LHCN-M2 (cell line): ENCODE results near the gene SEC16A. TPM values are rescaled to one million over a fixed set of nuclear protein-coding genes. Genes with fewer than 3 reads are reported as not detected.

Experiments used
- DNase-seq: peaks from one replicate; pipeline ENCODE4 v3.0.0-alpha.2; 2012; ENCODE audit warnings: low read depth
- total RNA-seq: library from RNA; depleted of rRNA; stranded (reverse); fragments of >200 nt; gene quantifications from 2 replicates; pipeline ENCODE4 v1.2.3, GENCODE V29; 2014; rRNA removed

SEC16A gene
- total RNA-seq, 1 experiment from 2014 or later = 28.9 TPM

GRCh38 chr9:136401173-136401922 is 81.5 kb downstream of the SEC16A start:
- peak; percentile 21 for DNase-seq

GRCh38 chr9:136400038-136400834 is 82.6 kb downstream of the SEC16A start, which contains the start of gene SNAPC4:
TSS of gene SNAPC4 (minus strand) at chr9:136400170. CDS start at chr9:136398428, 1,742 bp downstream.
- DNase-seq = peak; percentile 79

- no peak for DNase-seq
Measured at GRCh38 chr9:136399176-136400037, 83.4 kb downstream of the SEC16A start.

GRCh38 chr9:136398286-136398685 is 84.6 kb downstream of the SEC16A start:
- DNase-seq = no peak

- DNase-seq = no peak
Measured at GRCh38 chr9:136397643-136398042, 85.2 kb downstream of the SEC16A start.

GRCh38 chr9:136396219-136396515 is 86.7 kb downstream of the SEC16A start:
- DNase-seq = no peak

- no peak for DNase-seq
Measured at GRCh38 chr9:136395345-136396218, 87.3 kb downstream of the SEC16A start.

GRCh38 chr9:136395020-136395340 is 87.9 kb downstream of the SEC16A start:
- no peak for DNase-seq

- no peak for DNase-seq
Measured at GRCh38 chr9:136394312-136395019, 88.4 kb downstream of the SEC16A start.

- DNase-seq = no peak
Measured at GRCh38 chr9:136393531-136393930, 89.3 kb downstream of the SEC16A start.

GRCh38 chr9:136392538-136393449 is 90.0 kb downstream of the SEC16A start:
- DNase-seq = no peak

- no peak for DNase-seq
Measured at GRCh38 chr9:136391737-136392537, 90.9 kb downstream of the SEC16A start.

Other genes starting within 250 kb of the SEC16A start
- gene QSOX2, start 237.2 kb downstream of the SEC16A start, total RNA-seq = 17.9 and 20.9 TPM in 2 replicates
- not detected in 2 replicates for gene CCDC187, start 178.9 kb downstream of the SEC16A start, total RNA-seq
- 34.1 and 34.4 TPM in 2 replicates for gene GPSM1, start 155.5 kb downstream of the SEC16A start, total RNA-seq
- gene DNLZ, start 119.3 kb downstream of the SEC16A start, total RNA-seq = 51.2 and 52.0 TPM in 2 replicates
- gene CARD9, start 109.4 kb downstream of the SEC16A start, total RNA-seq = 0.19 and 0.86 TPM in 2 replicates
- gene SNAPC4, start 82.9 kb downstream of the SEC16A start, total RNA-seq = 9.2 and 9.4 TPM in 2 replicates
- gene ENTR1, start 72.4 kb downstream of the SEC16A start, total RNA-seq = 66.4 and 66.5 TPM in 2 replicates
- gene PMPCA, start 72.4 kb downstream of the SEC16A start, total RNA-seq = 46.9 and 54.2 TPM in 2 replicates
- 13.5 and 14.2 TPM in 2 replicates for gene INPP5E, start 43.2 kb downstream of the SEC16A start, total RNA-seq
- gene NOTCH1, start 63.0 kb upstream of the SEC16A start, total RNA-seq = 9.1 and 10.8 TPM in 2 replicates
- 7.6 and 8.9 TPM in 2 replicates for gene EGFL7, start 179.9 kb upstream of the SEC16A start, total RNA-seq
- 36.2 and 40.2 TPM in 2 replicates for gene AGPAT2, start 204.4 kb upstream of the SEC16A start, total RNA-seq
- 0.77 TPM in 1 of 2 replicates, not detected in the other for gene DIPK1B, start 229.5 kb upstream of the SEC16A start, total RNA-seq